SU-DHL-6 (cell line): ENCODE results near the gene PREX1.

Experiments
- H2AFZ ChIP-seq: fragments of 200-600 bp; sonication (generic); 2 replicates; pipeline ENCODE4 v1.6.1; 2014; ENCODE audit warnings: low read depth, mild to moderate bottlenecking, moderate library complexity, mixed read lengths, antibody characterized with exemption, low read length; ENCODE audit not compliant: severe bottlenecking
- H3F3A ChIP-seq: fragments of 200-600 bp; shearing (Covaris generic); 2 replicates; pipeline ENCODE4 v1.6.0; 2016; ENCODE audit warnings: antibody characterized with exemption, mild to moderate bottlenecking; ENCODE audit not compliant: insufficient read depth
- H3K27ac ChIP-seq: fragments of 200-600 bp; sonication (generic); 2 replicates; pipeline ENCODE4 v1.5.1; 2016; ENCODE audit warnings: low read depth, mild to moderate bottlenecking, low read length, moderate library complexity, mixed read lengths
- H3K27me3 ChIP-seq: fragments of 200-600 bp; sonication (generic), shearing (Covaris generic); 2 replicates; pipeline ENCODE4 v1.6.0; 2014; ENCODE audit warnings: mild to moderate bottlenecking, low read length
- H3K36me3 ChIP-seq: fragments of 200-600 bp; sonication (generic); 2 replicates; pipeline ENCODE4 v1.6.1; 2014; ENCODE audit warnings: mild to moderate bottlenecking, low read length, mixed read lengths
- H3K4me2 ChIP-seq: fragments of 300-600, 200-600 bp; shearing (Covaris generic), sonication (generic); 2 replicates; pipeline ENCODE4 v1.6.0; 2014; ENCODE audit warnings: low read length, low read depth, mild to moderate bottlenecking; ENCODE audit not compliant: poor library complexity, severe bottlenecking
- H3K4me3 ChIP-seq: fragments of 200-600 bp; sonication (generic); 2 replicates; pipeline ENCODE4 v1.5.1; 2014; ENCODE audit warnings: antibody characterized with exemption, low read length, mild to moderate bottlenecking, mixed read lengths; ENCODE audit not compliant: insufficient read depth, poor library complexity, severe bottlenecking
- H3K79me2 ChIP-seq: fragments of 200-600 bp; sonication (generic); 2 replicates; pipeline ENCODE4 v1.6.1; 2014; ENCODE audit warnings: mild to moderate bottlenecking, low read length, moderate library complexity; ENCODE audit not compliant: insufficient read depth
- H3K9ac ChIP-seq: fragments of 200-600 bp; sonication (generic); 2 replicates; pipeline ENCODE4 v1.7.0; 2014; ENCODE audit warnings: mild to moderate bottlenecking, low read length
- H3K9me2 ChIP-seq: fragments of 200-600 bp; sonication (generic); replicated peaks from 2 replicates; pipeline ENCODE4 v1.6.1; 2014; ENCODE audit warnings: low read length; ENCODE audit not compliant: insufficient read depth
- H3K9me3 ChIP-seq: fragments of 200-600 bp; sonication (generic); 2 replicates; pipeline ENCODE4 v1.6.1; 2014; ENCODE audit warnings: low read length, mixed read lengths; ENCODE audit not compliant: insufficient read depth
- H4K20me1 ChIP-seq: fragments of 200-600 bp; sonication (generic); 2 replicates; pipeline ENCODE4 v1.6.1; 2014; ENCODE audit warnings: low read depth, mild to moderate bottlenecking, antibody characterized with exemption, low read length, moderate library complexity, mixed read lengths
- CTCF ChIP-seq: fragments of 200-600 bp; sonication (generic); IDR thresholded peaks from one replicate; pipeline ENCODE4 v1.5.1; 2017; ENCODE audit warnings: antibody characterized with exemption, mild to moderate bottlenecking, low read length, moderate library complexity; ENCODE audit not compliant: insufficient read depth, poor library complexity, severe bottlenecking
- EZH2phosphoT487 ChIP-seq: fragments of 200-600 bp; sonication (generic), shearing (Covaris generic); conservative IDR thresholded peaks from 2 replicates; pipeline ENCODE4 v1.6.1; 2018; ENCODE audit warnings: mild to moderate bottlenecking, antibody characterized with exemption, low read length, moderate library complexity, mixed read lengths

The PREX1 gene

GRCh38 chr20:48805286-48805685 is 22.5 kb downstream of the PREX1 start:
- Histone ChIP-seq H2AFZ (no peak overlapping the region), H3K27ac (no peak overlapping the region), H3K9ac (no peak overlapping the region), H3K79me2 (no peaks in the 10 kb centered on the region), H3F3A (no peaks in the 10 kb centered on the region), H4K20me1 (no peaks in the 10 kb centered on the region), H3K4me2 (no peak overlapping the region), H3K9me2 (no peaks in the 10 kb centered on the region), H3K36me3 (no peaks in the 10 kb centered on the region), H3K27me3 (no peaks in the 10 kb centered on the region), H3K9me3 (0 out of 2 replicates have a peak, but pooled peaks cover 5% of the 10 kb centered on the region), H3K4me3 (no peak overlapping the region)
- TF ChIP-seq CTCF = no peak
- no peak for TF ChIP-seq EZH2phosphoT487

GRCh38 chr20:48804300-48804980 is 23.4 kb downstream of the PREX1 start:
- H3K9me2 ChIP-seq = no peaks in the 10 kb centered on the region
- no peak overlapping the region for H2AFZ ChIP-seq
- H3K9ac ChIP-seq = no peak overlapping the region

GRCh38 chr20:48803176-48804053 is 24.4 kb downstream of the PREX1 start:
- H3F3A ChIP-seq = no peaks in the 10 kb centered on the region
- H3K27ac ChIP-seq = no peak overlapping the region
- TF ChIP-seq CTCF (no peak), EZH2phosphoT487 (no peak)
- no peak overlapping the region for H2AFZ ChIP-seq
- H3K4me3 ChIP-seq = no peak overlapping the region
- H3K79me2 ChIP-seq = no peaks in the 10 kb centered on the region
- no peaks in the 10 kb centered on the region for H4K20me1 ChIP-seq
- H3K9ac ChIP-seq = no peak overlapping the region
- H3K9me3 ChIP-seq = 0 out of 2 replicates have a peak, but pooled peaks cover 5% of the 10 kb centered on the region
- no peaks in the 10 kb centered on the region for H3K9me2 ChIP-seq
- no peaks in the 10 kb centered on the region for H3K27me3 ChIP-seq
- H3K4me2 ChIP-seq = no peak overlapping the region
- no peaks in the 10 kb centered on the region for H3K36me3 ChIP-seq

More at GRCh38 chr20:48804300-48804980, 23.4 kb downstream of the PREX1 start:
- Histone ChIP-seq H3K79me2 (no peaks in the 10 kb centered on the region), H3K27me3 (no peaks in the 10 kb centered on the region), H3K9me3 (0 out of 2 replicates have a peak, but pooled peaks cover 5% of the 10 kb centered on the region), H3K36me3 (no peaks in the 10 kb centered on the region), H3F3A (no peaks in the 10 kb centered on the region), H3K4me3 (no peak overlapping the region), H3K27ac (no peak overlapping the region), H3K4me2 (no peak overlapping the region), H4K20me1 (no peaks in the 10 kb centered on the region)
- TF ChIP-seq EZH2phosphoT487 (no peak), CTCF (no peak)
